ENCODE measurements around the gene NFYB. TPM values are rescaled to one million over a fixed set of nuclear protein-coding genes. Genes with fewer than 3 reads are reported as not detected.

NFYB gene
- polyA plus RNA-seq, 1 experiment, result 23.3 TPM

GRCh38 chr12:104073699-104074098 is 64.3 kb downstream of the NFYB start:
- H3K27me3 ChIP-seq (ENCODE audit: control insufficient read depth, insufficient read depth, low read length), result no peaks in the 10 kb centered on the region
- no peak for TF ChIP-seq CTCF (IDR thresholded peaks at IDR 0.05; ENCODE audit: insufficient read depth, low read depth, low read length)
- peaks cover 3% of the 10 kb centered on the region; the same call in 1 of the 2 replicates for H3K36me3 ChIP-seq (ENCODE audit: control insufficient read depth, insufficient read depth, low read length)
- CTCF ChIA-PET, result no interaction called here
- no peak overlapping the region for H3K4me3 ChIP-seq (ENCODE audit: low read depth, low read length)
- POLR2A ChIA-PET, result no interaction called here
- DNase-seq (ENCODE audit: low read depth), result no peak

DNA sequence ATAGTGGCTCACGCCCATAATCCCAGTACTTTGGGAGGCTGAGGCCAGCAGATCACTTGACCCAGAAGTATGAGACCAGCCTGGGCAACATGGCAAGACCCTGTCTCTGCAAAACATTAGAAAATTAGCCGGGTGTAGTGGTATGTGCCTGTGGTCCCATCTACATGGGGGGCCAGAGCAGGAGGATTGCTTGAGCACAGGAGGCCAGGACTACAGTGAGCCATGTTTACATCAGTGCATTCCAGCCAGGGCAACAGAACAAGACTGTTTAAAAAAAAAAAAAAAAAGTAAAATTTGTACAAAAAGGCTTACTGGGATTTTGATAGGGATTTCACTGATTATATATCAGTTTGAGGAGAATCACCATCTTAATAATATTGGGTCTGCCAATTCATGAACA is 65.9 kb downstream of the NFYB start:
- ChIA-PET CTCF (no interaction called here), POLR2A (no interaction called here)
- no peak overlapping the region for H3K4me3 ChIP-seq (ENCODE audit: low read depth, low read length)
- no peaks in the 10 kb centered on the region for H3K27me3 ChIP-seq (ENCODE audit: control insufficient read depth, insufficient read depth, low read length)
- peaks cover 1% of the 10 kb centered on the region; the same call in 1 of the 2 replicates for H3K36me3 ChIP-seq (ENCODE audit: control insufficient read depth, insufficient read depth, low read length)
- TF ChIP-seq CTCF (IDR thresholded peaks at IDR 0.05; ENCODE audit: insufficient read depth, low read depth, low read length), result no peak
- no peak for DNase-seq (ENCODE audit: low read depth)

Small RNAs within 50 kb of the gene (small RNA-seq; reads per million reads assigned to genes)
- gene RNA5SP370 (ENCODE audit: insufficient read length, low read depth, low replicate concordance), result not detected

Other genes with a start within 250 kb of the NFYB start
- 272 and 613 TPM in 2 replicates for gene HSP90B1, start 207.8 kb downstream of the NFYB start, polyA plus RNA-seq (2011; rRNA removed)
- 10.4 and 20.2 TPM in 2 replicates for gene TDG, start 172.3 kb downstream of the NFYB start, polyA plus RNA-seq (2011; rRNA removed)
- gene GLT8D2, start 88.0 kb downstream of the NFYB start, polyA plus RNA-seq (2011; rRNA removed), result 67.6 and 90.2 TPM in 2 replicates
- gene HCFC2, start 73.7 kb downstream of the NFYB start, polyA plus RNA-seq (2011; rRNA removed), result 10.4 and 19.7 TPM in 2 replicates
- gene TXNRD1, start 77.6 kb upstream of the NFYB start, polyA plus RNA-seq (2011; rRNA removed), result 744 and 1,028 TPM in 2 replicates
- gene EID3, start 165.5 kb upstream of the NFYB start, polyA plus RNA-seq (2011; rRNA removed), result 2.0 and 2.5 TPM in 2 replicates

Data from BJ (cell line).